GM12891 (cell line): ENCODE measurements around the gene NSMCE1.

Source experiments
- DNase-seq: peaks from one replicate; pipeline ENCODE4 v3.0.0; 2011; ENCODE audit warnings: low spot score; ENCODE audit not compliant: insufficient read length
- FAIRE-seq: peaks from 2 replicates; lab custom pipeline; 2011; peaks lifted over from hg19 to GRCh38; lab: Jason Lieb, UNC
- PAX5 ChIP-seq: IDR thresholded peaks from 2 replicates; pipeline ENCODE4 v1.6.1; 2011; ENCODE audit warnings: low read length, moderate library complexity, mild to moderate bottlenecking; ENCODE audit not compliant: insufficient read depth, severe bottlenecking
- POLR2A ChIP-seq: IDR thresholded peaks from 2 replicates; pipeline ENCODE4 v1.6.1; 2011; ENCODE audit warnings: low read depth, low read length, control low read depth
- POLR2AphosphoS5 ChIP-seq: IDR thresholded peaks from 2 replicates; pipeline ENCODE4 v1.6.1; 2011; ENCODE audit warnings: low read depth, low read length, control low read depth
- POU2F2 ChIP-seq: IDR thresholded peaks from 2 replicates; pipeline ENCODE4 v1.6.1; 2011; ENCODE audit warnings: low read depth, mild to moderate bottlenecking, control low read depth, low read length, moderate library complexity
- SPI1 ChIP-seq: IDR thresholded peaks from 2 replicates; pipeline ENCODE4 v1.6.1; 2011; ENCODE audit warnings: low read depth, low read length, control low read depth
- TAF1 ChIP-seq: IDR thresholded peaks from 2 replicates; pipeline ENCODE4 v1.6.1; 2011; ENCODE audit warnings: low read depth, low read length, control low read depth

NSMCE1 gene

GRCh38 chr16:27225536-27226360, 42.8 kb downstream of the NSMCE1 start:
- no peak for FAIRE-seq
- DNase-seq: no peak
- TF ChIP-seq SPI1: no peak
- TF ChIP-seq POLR2AphosphoS5: no peak
- TF ChIP-seq POU2F2: no peak
- no peak for TF ChIP-seq POLR2A

- TF ChIP-seq POLR2A (no peak), SPI1 (no peak), TAF1 (no peak), POU2F2 (no peak), PAX5 (no peak), POLR2AphosphoS5 (no peak)
- DNase-seq: no peak
- no peak for FAIRE-seq
These were observed 43.8 kb downstream of the NSMCE1 start for GRCh38 chr16:27224741-27225300.

GRCh38 chr16:27224271-27224737, 44.3 kb downstream of the NSMCE1 start:
- no peak for FAIRE-seq
- TF ChIP-seq PAX5 (no peak), POLR2A (no peak), POU2F2 (no peak), POLR2AphosphoS5 (no peak), TAF1 (no peak), SPI1 (no peak)
- no peak for DNase-seq

- FAIRE-seq (no peak), DNase-seq (no peak)
- TF ChIP-seq POU2F2 (no peak), POLR2AphosphoS5 (no peak), PAX5 (no peak), TAF1 (no peak), POLR2A (no peak), SPI1 (no peak)
These were observed 44.9 kb downstream of the NSMCE1 start for GRCh38 chr16:27223701-27224100.

GRCh38 chr16:27223226-27223610, 45.4 kb downstream of the NSMCE1 start:
- no peak for DNase-seq
- no peak for FAIRE-seq
- TF ChIP-seq PAX5 (no peak), POU2F2 (no peak), POLR2AphosphoS5 (no peak), TAF1 (no peak)

- DNase-seq: no peak
- TF ChIP-seq POU2F2: no peak
- no peak for TF ChIP-seq POLR2A
- TF ChIP-seq TAF1: no peak
- TF ChIP-seq SPI1: no peak
- TF ChIP-seq PAX5: no peak
- no peak for TF ChIP-seq POLR2AphosphoS5
- FAIRE-seq: no peak
These were observed 46.0 kb downstream of the NSMCE1 start for GRCh38 chr16:27222249-27223225.

GRCh38 chr16:27221576-27222248, 46.9 kb downstream of the NSMCE1 start:
- DNase-seq: no peak
- TF ChIP-seq POU2F2: no peak
- TF ChIP-seq TAF1: no peak
- TF ChIP-seq PAX5: no peak
- TF ChIP-seq POLR2A: no peak
- TF ChIP-seq SPI1: no peak
- no peak for TF ChIP-seq POLR2AphosphoS5
- no peak for FAIRE-seq

GRCh38 chr16:27220991-27221390, 47.6 kb downstream of the NSMCE1 start:
- no peak for FAIRE-seq
- no peak for TF ChIP-seq POLR2AphosphoS5
- TF ChIP-seq SPI1: no peak
- TF ChIP-seq POLR2A: no peak
- DNase-seq: no peak

- TF ChIP-seq SPI1 (no peak), POLR2AphosphoS5 (no peak), PAX5 (no peak), TAF1 (no peak), POU2F2 (no peak), POLR2A (no peak)
- DNase-seq (no peak), FAIRE-seq (no peak)
These were observed 48.0 kb downstream of the NSMCE1 start for GRCh38 chr16:27220527-27220926.
